Nucleus accumbens (tissue), 56 donors: ENCODE results near the gene MRGPRD.

Experiments used
- DNase-seq, 56 donors: peaks; one replicate each; lab custom pipeline; 2025; lab: John Stamatoyannopoulos, UW

The MRGPRD gene

GRCh38 chr11:68996376-68997123 lies 15.8 kb upstream of the MRGPRD start:
- DNase-seq: no peak

- no peak for DNase-seq
These were observed 14.1 kb upstream of the MRGPRD start for GRCh38 chr11:68994894-68995285.

GRCh38 chr11:68994161-68994893 lies 13.5 kb upstream of the MRGPRD start:
- no peak for DNase-seq

- no peak for DNase-seq
These were observed 12.8 kb upstream of the MRGPRD start for GRCh38 chr11:68993546-68993945.

- no peak for DNase-seq
These were observed 12.0 kb upstream of the MRGPRD start for GRCh38 chr11:68992743-68993255.

GRCh38 chr11:68990995-68991780 lies 10.4 kb upstream of the MRGPRD start:
- no peak for DNase-seq

GRCh38 chr11:68989936-68990606 lies 9.3 kb upstream of the MRGPRD start:
- no peak for DNase-seq

- no peak for DNase-seq
These were observed 7.7 kb upstream of the MRGPRD start for GRCh38 chr11:68988491-68988890.

GRCh38 chr11:68987211-68987610 lies 6.4 kb upstream of the MRGPRD start:
- DNase-seq: no peak

GRCh38 chr11:68983801-68984200 lies 3.0 kb upstream of the MRGPRD start:
- no peak for DNase-seq

GRCh38 chr11:68982134-68982533 lies 1.3 kb upstream of the MRGPRD start:
- DNase-seq: no peak

- no peak for DNase-seq
These were observed 633 bp downstream of the MRGPRD start for GRCh38 chr11:68979931-68980775.

GRCh38 chr11:68978931-68979594 lies 1.7 kb downstream of the MRGPRD start:
- no peak for DNase-seq

- DNase-seq: no peak
These were observed 2.2 kb downstream of the MRGPRD start for GRCh38 chr11:68978626-68978930.

- DNase-seq: no peak
These were observed 2.8 kb downstream of the MRGPRD start for GRCh38 chr11:68977781-68978625.

GRCh38 chr11:68976563-68976962 lies 4.2 kb downstream of the MRGPRD start:
- DNase-seq: no peak

- DNase-seq: no peak
These were observed 4.7 kb downstream of the MRGPRD start for GRCh38 chr11:68976095-68976494.
